Spleen (tissue), 7 donors: ENCODE results near the gene TXNL4B.

Source experiments
- POLR2AphosphoS5 ChIP-seq, 3 donors: sonication (generic); formaldehyde crosslinking; IDR thresholded peaks; one replicate each; pipeline ENCODE4 v1.5.1; 2017; ENCODE audit warnings: antibody characterized with exemption in 3 of 3
- TF ChIP-seq, protein P1 (sequence below), 11 experiments: fragments of 200-600 bp in 7 of 11; fragments of 450-650 bp in 4 of 11; sonication (generic) in 4 of 11; IDR thresholded peaks in 8 of 11; conservative IDR thresholded peaks in 3 of 11; 1 replicate in 7 of 11; 2 replicates in 4 of 11; pipeline versions ENCODE4 v1.4.0 to v1.8.0; 2016 to 2021; ENCODE audit warnings: antibody characterized with exemption in 11 of 11, inconsistent platforms in 4 of 11, mild to moderate bottlenecking in 1 of 11
- donor health status: DM: no; HTN: no; CAD: no; lungs with moderate emphysema.
- donor health status: DM: no; HTN: no; CAD: no.
- donor health status: DM: no; HTN: no; CAD: no.

DNA sequence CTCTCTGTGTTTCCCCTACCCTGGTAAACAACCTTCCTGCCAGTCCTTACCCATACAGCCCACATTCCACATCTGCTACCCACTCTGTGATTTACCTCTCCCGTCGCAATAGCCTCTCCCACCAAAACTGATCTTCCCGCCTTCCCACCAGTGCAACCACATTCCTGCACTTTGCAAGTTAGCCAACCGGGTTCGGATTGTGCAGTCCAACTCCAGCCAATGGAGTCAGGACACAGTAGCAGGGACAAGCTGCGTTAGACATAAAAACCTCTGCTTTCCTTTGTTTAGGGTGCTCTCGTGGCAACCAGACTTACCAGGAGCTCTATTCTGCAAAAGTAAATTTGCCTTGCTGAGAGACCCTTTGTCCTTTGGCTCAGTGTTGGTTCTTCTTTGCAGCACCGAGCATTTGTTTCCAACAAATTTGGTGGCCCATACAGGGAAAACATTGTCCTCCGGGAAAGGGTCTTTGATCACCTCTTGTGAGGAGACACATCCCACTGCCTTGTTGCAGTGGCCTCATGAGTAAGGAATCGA is 29.0 kb downstream of the TXNL4B start:
- TF ChIP-seq, protein P1, sequence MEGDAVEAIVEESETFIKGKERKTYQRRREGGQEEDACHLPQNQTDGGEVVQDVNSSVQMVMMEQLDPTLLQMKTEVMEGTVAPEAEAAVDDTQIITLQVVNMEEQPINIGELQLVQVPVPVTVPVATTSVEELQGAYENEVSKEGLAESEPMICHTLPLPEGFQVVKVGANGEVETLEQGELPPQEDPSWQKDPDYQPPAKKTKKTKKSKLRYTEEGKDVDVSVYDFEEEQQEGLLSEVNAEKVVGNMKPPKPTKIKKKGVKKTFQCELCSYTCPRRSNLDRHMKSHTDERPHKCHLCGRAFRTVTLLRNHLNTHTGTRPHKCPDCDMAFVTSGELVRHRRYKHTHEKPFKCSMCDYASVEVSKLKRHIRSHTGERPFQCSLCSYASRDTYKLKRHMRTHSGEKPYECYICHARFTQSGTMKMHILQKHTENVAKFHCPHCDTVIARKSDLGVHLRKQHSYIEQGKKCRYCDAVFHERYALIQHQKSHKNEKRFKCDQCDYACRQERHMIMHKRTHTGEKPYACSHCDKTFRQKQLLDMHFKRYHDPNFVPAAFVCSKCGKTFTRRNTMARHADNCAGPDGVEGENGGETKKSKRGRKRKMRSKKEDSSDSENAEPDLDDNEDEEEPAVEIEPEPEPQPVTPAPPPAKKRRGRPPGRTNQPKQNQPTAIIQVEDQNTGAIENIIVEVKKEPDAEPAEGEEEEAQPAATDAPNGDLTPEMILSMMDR (IDR thresholded peaks at IDR 0.05 in 8 of 11, conservative IDR thresholded peaks at IDR 0.05 in 3 of 11) = no peak
- no peak for TF ChIP-seq POLR2AphosphoS5 (IDR thresholded peaks at IDR 0.05)
